Measurements from ENCODE around the gene TRPM5.

Gene TRPM5

GRCh38 chr11:2466869-2467694, 22.8 kb upstream of the TRPM5 start:
- Histone ChIP-seq H3K4me1 (ENCODE audit: control insufficient read depth, insufficient read depth, low read length) (no peaks in the 10 kb centered on the region), H3K9ac (ENCODE audit: low read depth, low read length) (no peak overlapping the region), H3K4me3 (ENCODE audit: low read length) (no peak overlapping the region), H3K9me3 (replicated peaks; ENCODE audit: low read length) (no peaks in the 10 kb centered on the region), H3K36me3 (ENCODE audit: insufficient read depth, low read length) (no peaks in the 10 kb centered on the region), H3K4me2 (ENCODE audit: low read length) (no peak overlapping the region), H3K27me3 (ENCODE audit: control insufficient read depth, insufficient read depth, low read length) (peaks cover 16% of the 10 kb centered on the region)

DNA sequence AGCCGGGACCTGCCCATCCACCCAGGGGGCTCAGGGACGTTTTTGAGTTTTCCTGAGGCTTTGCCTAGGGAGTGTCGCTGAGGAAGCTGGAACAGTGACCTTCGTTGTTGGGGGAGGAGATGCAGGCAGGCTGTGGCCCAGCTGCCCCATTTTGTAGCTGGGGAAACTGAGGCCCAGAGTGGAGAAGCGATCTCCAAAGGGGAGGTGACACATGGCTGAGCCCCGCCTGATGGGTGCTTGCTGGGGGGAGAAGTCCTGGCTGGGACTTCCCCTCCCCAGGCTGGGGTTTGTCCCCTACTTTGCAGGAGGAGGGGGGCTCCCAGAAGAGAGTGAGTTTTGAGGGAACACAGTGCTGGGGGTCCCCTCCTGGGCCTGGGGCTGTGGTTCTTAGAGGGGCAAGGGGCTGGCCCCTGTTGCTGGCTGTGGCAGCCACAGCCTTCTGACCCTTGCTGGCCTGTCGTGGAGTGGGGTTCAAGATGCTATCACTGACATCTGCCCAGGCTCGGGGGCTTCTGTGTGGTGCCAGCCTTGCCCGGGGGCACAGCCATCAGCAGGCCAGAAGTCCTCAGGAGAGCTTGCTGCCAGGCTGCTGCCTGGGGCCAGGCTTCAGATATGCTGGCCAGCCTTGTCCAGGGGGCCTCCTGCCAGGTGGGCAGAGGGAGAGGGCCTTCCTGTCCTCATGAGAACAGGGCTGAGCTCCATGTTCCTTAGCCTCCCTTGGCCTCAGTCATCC, 21.9 kb upstream of the TRPM5 start:
- H3K27me3 ChIP-seq (ENCODE audit: control insufficient read depth, insufficient read depth, low read length) = peaks cover 16% of the 10 kb centered on the region
- H3K4me1 ChIP-seq (ENCODE audit: control insufficient read depth, insufficient read depth, low read length) = no peaks in the 10 kb centered on the region
- no peak overlapping the region for H3K9ac ChIP-seq (ENCODE audit: low read depth, low read length)
- H3K4me2 ChIP-seq (ENCODE audit: low read length) = no peak overlapping the region
- H3K9me3 ChIP-seq (replicated peaks; ENCODE audit: low read length) = no peaks in the 10 kb centered on the region
- H3K36me3 ChIP-seq (ENCODE audit: insufficient read depth, low read length) = no peaks in the 10 kb centered on the region
- no peak overlapping the region for H3K4me3 ChIP-seq (ENCODE audit: low read length)

- Histone ChIP-seq H3K4me2 (ENCODE audit: low read length) (no peak overlapping the region), H3K27me3 (ENCODE audit: control insufficient read depth, insufficient read depth, low read length) (peaks cover 16% of the 10 kb centered on the region), H3K4me3 (ENCODE audit: low read length) (no peak overlapping the region), H3K9me3 (replicated peaks; ENCODE audit: low read length) (no peaks in the 10 kb centered on the region), H3K36me3 (ENCODE audit: insufficient read depth, low read length) (no peaks in the 10 kb centered on the region), H3K9ac (ENCODE audit: low read depth, low read length) (no peak overlapping the region), H3K4me1 (ENCODE audit: control insufficient read depth, insufficient read depth, low read length) (no peaks in the 10 kb centered on the region)
These were observed 21.1 kb upstream of the TRPM5 start for GRCh38 chr11:2465202-2466068.

DNA sequence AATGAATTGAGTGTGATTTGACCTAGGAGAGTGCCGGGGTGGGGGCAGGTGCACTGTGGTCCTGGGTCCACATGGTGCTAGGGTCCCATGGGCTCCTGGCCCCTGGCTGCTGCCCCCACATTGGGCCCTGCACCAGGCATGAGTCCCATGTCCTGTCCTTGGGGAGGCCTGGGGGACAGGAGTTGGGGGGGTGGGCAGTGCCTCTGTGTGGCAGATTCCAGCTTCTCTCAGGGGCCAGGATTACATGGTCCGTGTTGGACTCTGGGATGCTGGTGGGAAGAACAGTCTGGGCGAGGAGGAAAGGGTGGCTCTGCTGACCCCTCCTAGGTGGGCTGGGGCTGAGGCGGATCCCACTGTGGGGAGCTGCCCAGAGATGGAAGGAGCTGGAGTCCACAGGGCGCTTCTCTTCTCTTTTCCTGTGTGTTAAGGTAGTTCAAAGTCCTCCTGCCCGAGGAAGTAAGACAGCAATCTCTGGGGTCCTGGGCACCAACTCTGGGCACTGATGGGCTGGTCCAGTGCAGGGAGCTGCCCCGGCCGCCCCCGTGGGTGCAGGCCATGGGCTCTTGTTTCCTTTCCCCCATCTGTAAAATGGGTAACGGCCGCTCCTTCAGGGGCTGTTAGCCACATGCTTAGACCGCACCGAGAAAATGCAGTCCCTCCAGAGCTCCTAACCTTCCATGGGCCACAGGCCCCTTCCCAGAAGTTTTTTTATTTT, 20.3 kb upstream of the TRPM5 start:
- Histone ChIP-seq H3K36me3 (ENCODE audit: insufficient read depth, low read length) (no peaks in the 10 kb centered on the region), H3K9me3 (replicated peaks; ENCODE audit: low read length) (no peaks in the 10 kb centered on the region), H3K4me2 (ENCODE audit: low read length) (no peak overlapping the region), H3K9ac (ENCODE audit: low read depth, low read length) (no peak overlapping the region), H3K4me3 (ENCODE audit: low read length) (no peak overlapping the region), H3K27me3 (ENCODE audit: control insufficient read depth, insufficient read depth, low read length) (peaks cover 16% of the 10 kb centered on the region), H3K4me1 (ENCODE audit: control insufficient read depth, insufficient read depth, low read length) (no peaks in the 10 kb centered on the region)

DNA sequence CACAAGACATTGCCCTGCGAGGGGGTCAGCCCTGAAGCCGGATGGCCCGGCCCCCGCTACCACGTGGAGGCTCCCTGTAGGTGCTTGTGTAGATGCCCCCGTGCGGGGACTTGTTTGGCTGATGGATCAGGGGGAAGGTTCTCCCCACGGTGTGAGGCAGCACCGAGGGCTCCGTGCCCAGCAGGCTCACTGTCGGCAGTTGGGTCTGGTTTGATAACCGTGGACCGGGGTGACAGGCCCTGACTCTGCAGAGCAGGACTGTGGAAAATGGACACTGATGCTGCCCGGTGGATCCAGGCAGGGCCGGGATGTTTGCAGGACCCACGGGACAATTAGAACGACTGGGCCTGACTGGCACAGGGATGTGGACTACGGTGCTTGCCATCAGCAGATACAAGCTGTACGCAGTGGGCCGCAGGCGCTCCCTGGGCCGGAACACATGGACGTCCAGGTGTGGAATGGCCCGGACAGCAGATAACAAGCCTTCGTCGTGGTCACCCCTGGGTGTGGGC, 19.5 kb upstream of the TRPM5 start:
- no peaks in the 10 kb centered on the region for H3K36me3 ChIP-seq (ENCODE audit: insufficient read depth, low read length)
- no peaks in the 10 kb centered on the region for H3K4me1 ChIP-seq (ENCODE audit: control insufficient read depth, insufficient read depth, low read length)
- H3K27me3 ChIP-seq (ENCODE audit: control insufficient read depth, insufficient read depth, low read length) = peaks cover 16% of the 10 kb centered on the region
- no peak overlapping the region for H3K4me3 ChIP-seq (ENCODE audit: low read length)
- H3K9me3 ChIP-seq (replicated peaks; ENCODE audit: low read length) = no peaks in the 10 kb centered on the region
- no peak overlapping the region for H3K9ac ChIP-seq (ENCODE audit: low read depth, low read length)
- H3K4me2 ChIP-seq (ENCODE audit: low read length) = no peak overlapping the region

DNA sequence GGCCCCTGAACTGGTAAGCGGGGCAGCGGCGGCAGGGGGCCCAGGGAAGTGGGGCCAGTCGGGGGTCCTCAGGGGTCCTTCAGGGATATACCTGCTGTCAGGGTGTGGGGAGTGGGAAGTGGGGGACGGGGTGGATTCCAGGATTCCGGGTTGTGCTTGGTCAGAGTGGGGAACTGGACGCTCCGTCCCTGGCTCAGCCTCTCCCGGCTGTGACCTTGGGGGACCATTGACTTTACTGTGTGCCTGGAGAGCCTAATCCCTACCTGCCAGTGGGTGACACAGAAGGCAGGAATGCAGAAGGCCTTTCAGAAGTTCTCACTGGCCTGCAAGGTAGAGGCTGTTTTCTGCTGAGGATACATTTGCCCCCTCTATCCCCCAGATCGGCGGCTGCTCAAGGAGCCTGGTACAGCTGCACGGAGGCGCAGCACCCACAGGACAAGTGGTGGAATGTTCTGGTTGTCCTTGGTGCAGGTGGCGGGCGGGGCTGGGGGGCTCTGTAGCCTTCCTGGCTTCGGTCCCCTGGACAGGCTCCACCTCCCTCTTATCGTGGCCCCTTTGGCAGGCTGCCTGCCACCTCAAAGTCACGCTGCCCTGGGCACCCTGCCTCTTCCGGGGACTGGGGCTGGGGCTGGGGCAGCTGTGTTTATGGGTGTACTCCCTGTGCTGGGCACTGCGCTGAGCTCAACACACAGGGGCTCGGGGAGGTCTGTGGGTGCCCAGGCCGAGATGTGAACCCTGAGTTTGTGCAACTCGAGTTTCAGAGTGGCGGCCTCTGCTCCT, 18.9 kb upstream of the TRPM5 start:
- H3K36me3 ChIP-seq (ENCODE audit: insufficient read depth, low read length) = no peaks in the 10 kb centered on the region
- H3K9me3 ChIP-seq (replicated peaks; ENCODE audit: low read length) = no peaks in the 10 kb centered on the region
- H3K4me1 ChIP-seq (ENCODE audit: control insufficient read depth, insufficient read depth, low read length) = no peaks in the 10 kb centered on the region
- peaks cover 14% of the 10 kb centered on the region for H3K27me3 ChIP-seq (ENCODE audit: control insufficient read depth, insufficient read depth, low read length)
- H3K9ac ChIP-seq (ENCODE audit: low read depth, low read length) = no peak overlapping the region
- H3K4me2 ChIP-seq (ENCODE audit: low read length) = no peak overlapping the region
- no peak overlapping the region for H3K4me3 ChIP-seq (ENCODE audit: low read length)

GRCh38 chr11:2462543-2462985, 18.2 kb upstream of the TRPM5 start:
- Histone ChIP-seq H3K27me3 (ENCODE audit: control insufficient read depth, insufficient read depth, low read length) (peaks cover 19% of the 10 kb centered on the region), H3K4me1 (ENCODE audit: control insufficient read depth, insufficient read depth, low read length) (no peaks in the 10 kb centered on the region), H3K4me2 (ENCODE audit: low read length) (no peak overlapping the region), H3K9ac (ENCODE audit: low read depth, low read length) (no peak overlapping the region), H3K4me3 (ENCODE audit: low read length) (no peak overlapping the region), H3K36me3 (ENCODE audit: insufficient read depth, low read length) (no peaks in the 10 kb centered on the region), H3K9me3 (replicated peaks; ENCODE audit: low read length) (no peaks in the 10 kb centered on the region)

GRCh38 chr11:2461956-2462542, 17.7 kb upstream of the TRPM5 start:
- H3K4me3 ChIP-seq (ENCODE audit: low read length) = no peak overlapping the region
- H3K9me3 ChIP-seq (replicated peaks; ENCODE audit: low read length) = no peaks in the 10 kb centered on the region
- H3K36me3 ChIP-seq (ENCODE audit: insufficient read depth, low read length) = no peaks in the 10 kb centered on the region
- H3K27me3 ChIP-seq (ENCODE audit: control insufficient read depth, insufficient read depth, low read length) = peaks cover 24% of the 10 kb centered on the region
- no peak overlapping the region for H3K9ac ChIP-seq (ENCODE audit: low read depth, low read length)
- no peaks in the 10 kb centered on the region for H3K4me1 ChIP-seq (ENCODE audit: control insufficient read depth, insufficient read depth, low read length)
- H3K4me2 ChIP-seq (ENCODE audit: low read length) = no peak overlapping the region

DNA sequence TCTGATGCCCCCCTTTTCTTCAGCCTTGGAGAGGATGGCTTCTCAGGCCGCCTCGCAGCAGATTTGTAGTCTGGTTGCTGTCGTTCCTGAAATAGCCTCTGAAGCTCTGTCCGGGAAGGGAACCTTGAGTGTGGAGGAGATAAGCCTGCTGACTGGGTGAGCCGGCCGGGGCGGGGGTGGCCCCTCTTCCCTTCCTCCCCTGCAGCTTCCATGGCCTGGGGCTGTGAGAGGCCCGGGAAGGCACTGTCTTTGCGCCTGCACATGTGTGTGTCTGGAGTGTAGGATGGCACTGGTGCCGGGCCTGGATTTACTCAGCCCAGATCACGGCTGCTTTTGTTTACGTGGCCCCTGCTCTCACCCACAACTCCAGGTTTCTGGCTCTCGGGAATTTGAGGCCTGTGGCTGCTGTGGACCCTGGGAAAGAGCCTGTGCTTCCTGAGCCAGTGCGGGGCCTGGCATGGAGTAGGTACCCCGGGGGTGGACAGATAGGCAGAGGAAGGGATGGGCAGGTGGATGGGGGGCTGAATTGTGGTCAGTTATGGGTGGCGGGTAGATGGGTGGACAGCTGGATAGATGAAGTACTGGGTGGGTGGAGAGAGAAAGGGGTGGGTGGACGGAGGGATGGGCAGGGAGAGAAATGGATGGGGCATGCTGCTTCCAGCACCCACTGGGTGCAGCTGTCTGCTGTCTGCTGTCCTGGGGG, 17.1 kb upstream of the TRPM5 start:
- H3K4me1 ChIP-seq (ENCODE audit: control insufficient read depth, insufficient read depth, low read length) = no peaks in the 10 kb centered on the region
- H3K9me3 ChIP-seq (replicated peaks; ENCODE audit: low read length) = no peaks in the 10 kb centered on the region

More for the DNA sequence above, 17.1 kb upstream of the TRPM5 start:
- Histone ChIP-seq H3K4me3 (ENCODE audit: low read length) (no peak overlapping the region), H3K9ac (ENCODE audit: low read depth, low read length) (no peak overlapping the region), H3K27me3 (ENCODE audit: control insufficient read depth, insufficient read depth, low read length) (peaks cover 25% of the 10 kb centered on the region), H3K36me3 (ENCODE audit: insufficient read depth, low read length) (no peaks in the 10 kb centered on the region), H3K4me2 (ENCODE audit: low read length) (no peak overlapping the region)
